Activated naive CD4-positive, alpha-beta T cell treated with anti-CD3 and anti-CD28 coated beads for 36 hours (primary cell): ENCODE results near the gene PHLDA1. TPM values are rescaled to one million over a fixed set of nuclear protein-coding genes. Genes with fewer than 3 reads are reported as not detected.
A peak's percentile ranks its signal among the peaks of the same experiment; 100 is the strongest.

Experiments used
- CTCF ChIA-PET: fragments of 350-600 bp; sonication (Branson Sonifier 250); formaldehyde crosslinking; loops from one replicate; lab custom pipeline; 2021; ENCODE audit warnings: antibody characterized with exemption; lab: Charles Lee
- DNase-seq: peaks from one replicate; pipeline ENCODE4 v3.0.0-alpha.2; 2020
- H3K27ac Mint-ChIP-seq: one replicate; pipeline ENCODE4 v1.8.0; 2021; ENCODE audit warnings: mild to moderate bottlenecking, mixed read lengths
- H3K27me3 Mint-ChIP-seq: one replicate; pipeline ENCODE4 v1.8.0; 2021; ENCODE audit warnings: low read depth, mixed read lengths
- H3K36me3 Mint-ChIP-seq: one replicate; pipeline ENCODE4 v1.8.0; 2021; ENCODE audit warnings: low read depth, mixed read lengths
- H3K4me1 Mint-ChIP-seq: one replicate; pipeline ENCODE4 v1.8.0; 2021; ENCODE audit warnings: low read depth, mixed read lengths
- H3K4me3 Mint-ChIP-seq: one replicate; pipeline ENCODE4 v1.8.0; 2021; ENCODE audit warnings: mild to moderate bottlenecking, moderate library complexity, mixed read lengths
- H3K9me3 Mint-ChIP-seq: one replicate; pipeline ENCODE4 v1.8.0; 2021; ENCODE audit warnings: mixed read lengths
- intact Hi-C: fragments of 100-400 bp; cut with micrococcal nuclease; formaldehyde crosslinking; loops from one replicate; pipeline ENCODE4 v1.15.1; 2023
- total RNA-seq, 2 experiments: library from RNA; stranded (reverse); gene quantifications; one replicate each; pipeline ENCODE4 v1.2.3, GENCODE V29; 2021

Gene PHLDA1
- total RNA-seq, 2 experiments from 2014 or later = 2.7 to 2.8 TPM

DNA sequence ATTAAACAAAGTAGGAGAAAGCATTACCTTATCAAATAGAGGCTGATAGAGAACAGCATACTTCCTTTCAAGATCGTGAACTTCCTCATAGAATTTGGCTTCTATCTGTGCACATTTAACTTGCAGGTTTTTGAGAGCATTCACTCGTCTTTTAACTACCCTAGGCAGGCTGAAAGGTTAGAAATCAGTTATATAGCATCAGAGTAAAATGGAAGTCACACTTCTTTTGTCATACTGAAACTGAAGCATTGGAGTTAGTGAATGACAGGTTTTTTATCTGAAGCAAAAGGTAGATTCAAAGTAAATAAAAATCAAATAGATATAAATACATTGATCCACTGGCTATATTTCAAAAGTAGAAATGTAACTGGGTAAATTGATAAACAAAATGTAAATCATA lies 28.5 kb upstream of the PHLDA1 start:
- CTCF ChIA-PET = no interaction called here
- no peaks in the 10 kb centered on the region for H3K27me3 Mint-ChIP-seq
- H3K4me3 Mint-ChIP-seq = no peak overlapping the region
- intact Hi-C loops = loop anchor here (2.0 kb wide), 1 partner anchor 13 kb away; no protein-coding TSS in a partner anchor
- peaks cover 5% of the 10 kb centered on the region for H3K9me3 Mint-ChIP-seq
- H3K36me3 Mint-ChIP-seq = peaks cover 66% of the 10 kb centered on the region
- H3K4me1 Mint-ChIP-seq = peaks cover 25% of the 10 kb centered on the region
- DNase-seq = no peak
- H3K27ac Mint-ChIP-seq = no peak overlapping the region

GRCh38 chr12:76057326-76057725 lies 25.8 kb upstream of the PHLDA1 start:
- no peaks in the 10 kb centered on the region for H3K27me3 Mint-ChIP-seq
- H3K4me3 Mint-ChIP-seq = no peak overlapping the region
- H3K9me3 Mint-ChIP-seq = no peaks in the 10 kb centered on the region
- H3K36me3 Mint-ChIP-seq = peaks cover 54% of the 10 kb centered on the region
- CTCF ChIA-PET = no interaction called here
- H3K4me1 Mint-ChIP-seq = peaks cover 14% of the 10 kb centered on the region
- H3K27ac Mint-ChIP-seq = no peak overlapping the region
- no peak for DNase-seq
- intact Hi-C loops = no loop called here

GRCh38 chr12:76055393-76055792 lies 23.8 kb upstream of the PHLDA1 start:
- peaks cover 51% of the 10 kb centered on the region for H3K36me3 Mint-ChIP-seq
- no peak overlapping the region for H3K27ac Mint-ChIP-seq
- peaks cover 8% of the 10 kb centered on the region for H3K4me1 Mint-ChIP-seq
- CTCF ChIA-PET = interaction anchor here (1.2 kb wide), 1 partner anchor 12 kb away, joined by 3 read pairs; no protein-coding TSS in a partner anchor
- intact Hi-C loops = no loop called here
- DNase-seq = no peak
- no peak overlapping the region for H3K4me3 Mint-ChIP-seq
- H3K27me3 Mint-ChIP-seq = no peaks in the 10 kb centered on the region
- H3K9me3 Mint-ChIP-seq = no peaks in the 10 kb centered on the region

GRCh38 chr12:76049575-76050251 lies 18.1 kb upstream of the PHLDA1 start:
- Mint-ChIP-seq H3K27ac (peak overlapping the region; percentile 50), H3K36me3 (peaks cover 39% of the 10 kb centered on the region), H3K4me1 (peaks cover 3% of the 10 kb centered on the region), H3K9me3 (no peaks in the 10 kb centered on the region), H3K27me3 (no peaks in the 10 kb centered on the region), H3K4me3 (no peak overlapping the region)
- CTCF ChIA-PET = interaction anchor here (0.5 to 1.5 kb wide), 5 partner anchors 13 to 438 kb away, joined by 3 to 9 read pairs (median 5); no protein-coding TSS in a partner anchor
- intact Hi-C loops = no loop called here
- no peak for DNase-seq

DNA sequence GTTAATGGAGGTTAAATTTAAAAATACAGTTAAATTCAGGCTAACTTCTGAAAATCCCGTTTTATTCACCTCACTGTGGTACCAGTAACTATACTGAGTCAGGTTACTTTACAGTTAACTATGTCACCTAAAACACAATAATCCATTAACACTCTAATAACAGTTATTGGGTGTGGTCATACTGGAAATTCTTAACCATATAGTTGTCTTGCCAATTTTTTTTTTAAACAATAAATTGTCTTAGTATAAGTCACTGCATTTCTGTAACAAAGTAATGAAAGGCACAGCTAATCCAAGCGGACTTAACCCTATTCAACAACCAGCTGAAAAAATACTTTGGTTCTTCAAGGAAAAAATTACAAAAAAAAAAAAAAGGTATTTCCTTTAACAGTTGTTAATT lies 16.2 kb upstream of the PHLDA1 start:
- no peak overlapping the region for H3K27ac Mint-ChIP-seq
- H3K9me3 Mint-ChIP-seq = no peaks in the 10 kb centered on the region
- no peak overlapping the region for H3K4me3 Mint-ChIP-seq
- peaks cover 3% of the 10 kb centered on the region for H3K4me1 Mint-ChIP-seq
- intact Hi-C loops = loop anchor here (2.0 kb wide), 1 partner anchor 13 kb away; no protein-coding TSS in a partner anchor
- peaks cover 35% of the 10 kb centered on the region for H3K36me3 Mint-ChIP-seq
- no peaks in the 10 kb centered on the region for H3K27me3 Mint-ChIP-seq
- CTCF ChIA-PET = interaction anchor here (0.7 to 1.5 kb wide), 2 partner anchors 15 to 20 kb away, joined by 3 read pairs; no protein-coding TSS in a partner anchor
- DNase-seq = no peak

- peaks cover 3% of the 10 kb centered on the region for H3K4me1 Mint-ChIP-seq
- H3K4me3 Mint-ChIP-seq = no peak overlapping the region
- peaks cover 31% of the 10 kb centered on the region for H3K36me3 Mint-ChIP-seq
- CTCF ChIA-PET = interaction anchor here (1.3 to 1.5 kb wide), 2 partner anchors 9 to 14 kb away, joined by 3 to 7 read pairs; no protein-coding TSS in a partner anchor
- intact Hi-C loops = loop anchor here (2.0 kb wide), 1 partner anchor 14 kb away; no protein-coding TSS in a partner anchor
- no peak for DNase-seq
- H3K27ac Mint-ChIP-seq = no peak overlapping the region
- no peaks in the 10 kb centered on the region for H3K27me3 Mint-ChIP-seq
- H3K9me3 Mint-ChIP-seq = no peaks in the 10 kb centered on the region
Measured at GRCh38 chr12:76047060-76047459, 15.5 kb upstream of the PHLDA1 start.

DNA sequence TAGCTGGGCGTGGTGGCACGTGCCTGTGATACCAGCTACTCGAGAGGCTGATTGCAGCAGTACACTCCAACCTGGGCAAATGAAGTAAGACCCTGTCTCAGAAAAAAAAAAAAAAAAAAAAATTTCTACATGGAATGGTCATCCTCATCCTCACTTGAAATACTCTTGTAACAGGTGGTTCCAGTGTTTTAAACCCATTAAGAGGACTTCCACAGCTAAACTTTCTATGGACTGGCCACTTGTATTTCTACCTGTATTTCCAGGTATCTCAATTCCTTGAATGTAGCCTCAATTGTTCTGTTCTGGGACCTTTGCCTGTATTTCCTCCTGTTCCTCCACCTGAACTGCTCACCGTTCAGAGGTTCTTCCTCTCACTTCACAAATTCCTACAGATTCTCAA lies 11.8 kb upstream of the PHLDA1 start:
- Mint-ChIP-seq H3K4me1 (no peaks in the 10 kb centered on the region), H3K9me3 (no peaks in the 10 kb centered on the region), H3K36me3 (peaks cover 12% of the 10 kb centered on the region)

DNA sequence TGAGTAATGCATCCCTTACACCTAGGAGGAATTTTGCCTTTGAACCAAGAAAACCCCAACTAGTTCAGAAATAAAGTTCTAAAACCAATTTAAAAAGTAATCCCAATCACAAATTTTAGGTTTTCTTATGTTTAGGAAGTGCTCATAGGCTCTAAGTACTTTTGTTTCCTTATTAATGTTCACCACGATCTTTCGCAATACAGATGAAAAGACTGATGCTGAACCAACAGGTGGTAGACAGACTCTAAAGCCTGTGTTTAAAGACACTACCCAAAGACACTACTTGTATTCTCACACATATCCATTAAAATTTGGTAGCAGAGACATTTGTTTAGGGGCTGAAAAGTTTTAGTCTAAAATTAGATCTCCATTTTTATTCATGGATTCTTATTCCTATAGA lies 10.6 kb upstream of the PHLDA1 start:
- peaks cover 7% of the 10 kb centered on the region for H3K4me1 Mint-ChIP-seq
- intact Hi-C loops = no loop called here
- no peak overlapping the region for H3K4me3 Mint-ChIP-seq
- no peak for DNase-seq
- H3K27me3 Mint-ChIP-seq = no peaks in the 10 kb centered on the region
- peaks cover 9% of the 10 kb centered on the region for H3K36me3 Mint-ChIP-seq
- no peaks in the 10 kb centered on the region for H3K9me3 Mint-ChIP-seq
- CTCF ChIA-PET = no interaction called here
- no peak overlapping the region for H3K27ac Mint-ChIP-seq

More for the DNA sequence above, 11.8 kb upstream of the PHLDA1 start:
- no peak overlapping the region for H3K4me3 Mint-ChIP-seq
- DNase-seq = no peak
- H3K27me3 Mint-ChIP-seq = no peaks in the 10 kb centered on the region
- CTCF ChIA-PET = interaction anchor here (1.1 kb wide), 1 partner anchor 12 kb away, joined by 3 read pairs; no protein-coding TSS in a partner anchor
- no peak overlapping the region for H3K27ac Mint-ChIP-seq
- intact Hi-C loops = no loop called here

DNA sequence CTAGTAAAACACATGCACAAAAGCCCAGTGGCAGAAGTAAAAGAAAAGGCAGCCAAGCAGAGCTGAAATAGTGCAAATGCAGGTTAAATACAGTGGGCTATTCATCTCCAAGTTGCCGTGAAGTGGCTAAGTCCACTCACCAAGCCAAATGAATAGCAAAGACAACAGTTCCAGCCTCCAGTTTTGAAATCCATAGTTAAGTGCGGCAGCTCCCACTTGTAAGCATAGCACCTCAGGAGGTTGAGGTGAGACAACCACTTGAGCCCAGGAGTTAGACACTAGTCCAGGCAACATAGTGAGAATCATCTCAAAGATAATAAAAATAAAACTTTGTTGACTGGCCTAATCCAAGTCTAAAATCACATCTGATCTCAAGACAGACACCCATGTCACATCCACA lies 9.8 kb upstream of the PHLDA1 start:
- H3K4me3 Mint-ChIP-seq = no peak overlapping the region

DNA sequence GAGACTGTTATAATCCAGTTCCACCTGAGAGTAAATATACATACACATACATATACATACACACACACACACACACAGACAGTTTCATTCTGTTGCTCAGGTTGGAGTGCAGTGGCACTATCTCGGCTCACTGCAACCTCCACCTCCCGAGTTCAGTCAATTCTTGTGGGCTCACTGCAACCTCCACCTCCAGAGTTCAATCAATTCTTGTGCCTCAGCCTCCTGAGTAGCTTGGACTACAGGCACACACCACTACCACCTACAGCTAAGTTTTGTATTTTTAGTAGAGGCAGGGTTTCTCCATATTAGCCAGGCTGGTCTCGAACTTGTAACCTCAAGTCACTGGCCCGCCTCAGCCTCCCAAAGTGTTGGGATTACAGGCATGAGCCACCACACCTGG lies 8.9 kb upstream of the PHLDA1 start:
- Mint-ChIP-seq H3K4me3 (no peak overlapping the region), H3K4me1 (peaks cover 8% of the 10 kb centered on the region), H3K27me3 (no peaks in the 10 kb centered on the region), H3K9me3 (no peaks in the 10 kb centered on the region), H3K36me3 (peaks cover 4% of the 10 kb centered on the region), H3K27ac (no peak overlapping the region)
- DNase-seq = no peak
- intact Hi-C loops = no loop called here
- CTCF ChIA-PET = interaction anchor here (1.0 to 1.6 kb wide), 3 partner anchors 81 to 513 kb away, joined by 3 to 8 read pairs (median 5); no protein-coding TSS in a partner anchor

More for the DNA sequence above, 9.8 kb upstream of the PHLDA1 start:
- intact Hi-C loops = no loop called here
- CTCF ChIA-PET = no interaction called here
- H3K9me3 Mint-ChIP-seq = no peaks in the 10 kb centered on the region
- no peak overlapping the region for H3K27ac Mint-ChIP-seq
- no peak for DNase-seq
- H3K27me3 Mint-ChIP-seq = no peaks in the 10 kb centered on the region
- peaks cover 4% of the 10 kb centered on the region for H3K36me3 Mint-ChIP-seq
- H3K4me1 Mint-ChIP-seq = peaks cover 8% of the 10 kb centered on the region

DNA sequence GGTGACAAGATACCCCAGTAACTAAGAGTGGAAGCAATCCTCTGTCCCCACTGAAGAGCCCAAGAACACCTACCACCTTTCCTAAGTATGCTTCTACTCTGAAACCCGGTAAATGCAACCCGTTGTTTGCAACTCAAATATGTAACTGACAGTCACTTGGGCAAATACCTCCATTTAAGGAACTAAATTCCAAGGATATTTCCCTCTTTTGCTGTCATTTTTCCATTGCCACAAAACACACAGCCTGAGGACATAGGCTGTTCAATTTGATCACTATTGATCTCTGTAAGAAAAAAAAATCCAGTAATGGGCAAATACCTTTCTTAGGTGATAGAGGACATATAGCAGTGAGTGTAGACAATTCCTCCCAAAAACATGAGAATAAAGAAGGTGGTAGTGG lies 6.6 kb upstream of the PHLDA1 start:
- CTCF ChIA-PET = interaction anchor here (1.0 to 3.5 kb wide), 5 partner anchors 8 to 553 kb away, joined by 3 to 35 read pairs (median 4); no protein-coding TSS in a partner anchor
- intact Hi-C loops = loop anchor here (5.0 kb wide), 1 partner anchor 461 kb away; no protein-coding TSS in a partner anchor
- Mint-ChIP-seq H3K9me3 (no peaks in the 10 kb centered on the region), H3K36me3 (no peaks in the 10 kb centered on the region), H3K4me1 (peaks cover 13% of the 10 kb centered on the region), H3K27me3 (no peaks in the 10 kb centered on the region), H3K27ac (no peak overlapping the region), H3K4me3 (no peak overlapping the region)
- no peak for DNase-seq

GRCh38 chr12:76037130-76038103 lies 5.8 kb upstream of the PHLDA1 start:
- no peak overlapping the region for H3K27ac Mint-ChIP-seq
- H3K9me3 Mint-ChIP-seq = no peaks in the 10 kb centered on the region
- peaks cover 18% of the 10 kb centered on the region for H3K4me1 Mint-ChIP-seq
- no peak overlapping the region for H3K4me3 Mint-ChIP-seq
- CTCF ChIA-PET = interaction anchor here (0.6 to 3.5 kb wide), 13 partner anchors 9 to 599 kb away, joined by 3 to 35 read pairs (median 3); no protein-coding TSS in a partner anchor
- DNase-seq = peak; percentile 30
- H3K36me3 Mint-ChIP-seq = no peaks in the 10 kb centered on the region
- H3K27me3 Mint-ChIP-seq = no peaks in the 10 kb centered on the region
- intact Hi-C loops = loop anchor here (1.0 to 5.0 kb wide), 4 partner anchors 220 to 552 kb away; no protein-coding TSS in a partner anchor
